Middle frontal gyrus (tissue), 1 donor: ENCODE data around the gene ART1.
A peak's percentile ranks its signal among the peaks of the same experiment; 100 is the strongest.
"Not testable (repeated sequence)": the region's sequence is repeated elsewhere in the genome, so short reads cannot be mapped to it uniquely, and the experiment has no call there.

Source experiments
- DNase-seq: peaks from one replicate; pipeline ENCODE4 v3.0.0-alpha.2; 2015; ENCODE audit warnings: low spot score; ENCODE audit errors: extremely low spot score

Gene ART1, protein sequence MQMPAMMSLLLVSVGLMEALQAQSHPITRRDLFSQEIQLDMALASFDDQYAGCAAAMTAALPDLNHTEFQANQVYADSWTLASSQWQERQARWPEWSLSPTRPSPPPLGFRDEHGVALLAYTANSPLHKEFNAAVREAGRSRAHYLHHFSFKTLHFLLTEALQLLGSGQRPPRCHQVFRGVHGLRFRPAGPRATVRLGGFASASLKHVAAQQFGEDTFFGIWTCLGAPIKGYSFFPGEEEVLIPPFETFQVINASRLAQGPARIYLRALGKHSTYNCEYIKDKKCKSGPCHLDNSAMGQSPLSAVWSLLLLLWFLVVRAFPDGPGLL

GRCh38 chr11:3644817-3645235, at the start of gene ART1:
ART1 (plus strand) TSS chr11:3645128; CDS start chr11:3659214, 14,086 bp downstream.
- no peak for DNase-seq

DNA sequence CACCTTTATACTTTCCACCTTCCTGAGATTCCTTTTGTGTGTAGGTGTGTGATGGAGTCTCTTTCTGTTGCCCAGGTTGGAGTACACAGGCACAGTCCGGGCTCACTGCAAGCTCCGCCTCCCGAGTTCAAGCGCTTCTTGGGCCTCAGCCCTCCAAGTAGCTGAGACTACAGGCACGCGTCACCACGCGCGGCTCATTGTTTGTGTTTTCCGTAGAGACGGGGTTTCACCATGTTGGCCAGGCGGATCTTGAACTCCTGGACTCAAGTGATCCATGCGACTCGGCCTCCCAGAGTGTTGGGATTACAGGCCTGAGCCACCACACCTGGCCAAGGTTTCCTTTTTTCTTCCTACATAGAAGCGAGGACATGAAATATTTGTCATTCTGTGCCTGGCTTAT, 47.2 kb upstream of the ART1 start:
- not testable (repeated sequence) for DNase-seq

GRCh38 chr11:3600201-3600600, 44.7 kb upstream of the ART1 start:
- not testable (repeated sequence) for DNase-seq

DNA sequence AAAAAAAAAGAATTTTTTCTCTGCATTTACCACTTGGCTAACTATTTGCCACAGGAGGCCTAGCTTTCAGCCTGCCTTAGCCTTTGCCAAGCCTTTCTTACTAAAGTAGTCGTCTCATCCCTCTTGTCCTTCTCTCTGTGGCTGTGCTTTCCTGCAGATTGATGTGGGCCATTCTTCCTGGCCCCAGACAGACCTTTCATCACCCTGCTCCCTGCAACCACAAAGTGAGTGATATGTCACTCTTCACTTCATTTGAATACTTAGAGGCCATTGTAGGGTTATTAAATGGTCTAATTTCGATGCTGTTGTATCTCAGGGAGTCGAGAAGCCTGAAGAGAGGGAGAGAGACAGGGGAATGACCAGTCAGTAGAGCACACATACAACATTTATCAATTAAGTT, 40.8 kb upstream of the ART1 start:
- DNase-seq, result no peak

DNA sequence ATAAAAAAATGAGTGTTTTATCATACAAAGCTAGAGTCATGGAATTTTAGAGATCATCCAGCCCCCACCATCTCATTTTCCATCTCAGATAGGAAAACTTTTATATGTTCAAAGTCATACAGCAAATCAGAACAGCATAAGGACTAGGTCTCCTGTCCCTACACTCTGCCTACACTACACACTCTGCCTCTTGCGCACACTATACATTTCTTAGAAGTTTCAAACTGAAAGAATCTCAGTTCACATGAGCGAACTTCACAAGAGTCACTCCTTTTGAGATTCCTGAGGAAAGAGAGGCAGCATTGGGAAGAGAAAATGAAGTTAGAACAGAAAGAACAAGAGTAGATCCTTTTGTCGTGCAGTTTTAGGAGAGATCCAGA, 39.7 kb upstream of the ART1 start:
- DNase-seq, result no peak

DNA sequence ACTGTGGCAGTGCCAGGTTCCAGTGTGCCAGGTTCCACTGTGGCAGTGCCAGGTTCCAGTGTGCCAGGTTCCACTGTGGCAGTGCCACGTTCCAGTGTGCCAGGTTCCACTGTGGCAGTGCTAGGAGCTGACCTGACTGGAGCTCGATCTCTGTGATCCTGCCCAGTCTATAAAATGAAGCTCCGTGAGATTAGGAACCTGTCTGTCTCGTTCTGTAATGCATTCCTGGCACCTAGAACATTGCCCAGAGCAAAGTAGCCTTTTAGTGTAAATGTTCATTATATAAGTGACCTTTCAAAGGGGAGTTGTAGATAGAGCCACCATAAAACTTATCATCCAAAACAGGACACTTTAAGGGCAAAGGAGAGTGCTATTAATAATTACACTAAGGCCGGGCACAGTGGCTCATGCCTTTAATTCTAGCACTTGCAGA, 39.1 kb upstream of the ART1 start:
- no peak for DNase-seq

GRCh38 chr11:3609416-3610265, 35.3 kb upstream of the ART1 start:
- DNase-seq, result peak; percentile 8

- DNase-seq, result no peak
These were observed 34.1 kb upstream of the ART1 start for GRCh38 chr11:3610846-3611245.

- no peak for DNase-seq
These were observed 32.8 kb upstream of the ART1 start for GRCh38 chr11:3611976-3612678.

GRCh38 chr11:3613998-3614741, 30.8 kb upstream of the ART1 start:
- DNase-seq, result no peak

DNA sequence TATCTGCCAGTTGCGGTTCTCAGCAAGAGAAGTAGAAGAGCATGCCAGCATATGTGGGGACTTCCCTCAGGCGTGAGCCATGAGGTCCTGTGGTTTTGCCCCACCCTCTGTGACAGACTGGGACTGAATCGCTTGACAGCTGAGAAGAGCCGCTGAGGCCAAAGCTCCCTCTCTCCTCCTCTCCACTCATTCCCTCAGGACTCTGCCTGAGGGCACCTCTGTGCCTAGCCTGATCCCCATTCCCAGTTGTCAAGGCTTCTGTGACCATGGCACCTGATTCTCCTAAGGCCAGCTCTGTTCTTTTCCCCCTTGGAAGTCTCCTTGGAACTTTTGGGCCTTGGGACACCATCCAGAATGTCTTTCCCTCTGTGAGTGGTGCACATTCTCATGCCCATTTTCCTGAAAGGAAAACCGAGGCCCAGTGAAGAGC, 30.2 kb upstream of the ART1 start:
- DNase-seq, result no peak

GRCh38 chr11:3615998-3616397, 28.9 kb upstream of the ART1 start:
- no peak for DNase-seq

DNA sequence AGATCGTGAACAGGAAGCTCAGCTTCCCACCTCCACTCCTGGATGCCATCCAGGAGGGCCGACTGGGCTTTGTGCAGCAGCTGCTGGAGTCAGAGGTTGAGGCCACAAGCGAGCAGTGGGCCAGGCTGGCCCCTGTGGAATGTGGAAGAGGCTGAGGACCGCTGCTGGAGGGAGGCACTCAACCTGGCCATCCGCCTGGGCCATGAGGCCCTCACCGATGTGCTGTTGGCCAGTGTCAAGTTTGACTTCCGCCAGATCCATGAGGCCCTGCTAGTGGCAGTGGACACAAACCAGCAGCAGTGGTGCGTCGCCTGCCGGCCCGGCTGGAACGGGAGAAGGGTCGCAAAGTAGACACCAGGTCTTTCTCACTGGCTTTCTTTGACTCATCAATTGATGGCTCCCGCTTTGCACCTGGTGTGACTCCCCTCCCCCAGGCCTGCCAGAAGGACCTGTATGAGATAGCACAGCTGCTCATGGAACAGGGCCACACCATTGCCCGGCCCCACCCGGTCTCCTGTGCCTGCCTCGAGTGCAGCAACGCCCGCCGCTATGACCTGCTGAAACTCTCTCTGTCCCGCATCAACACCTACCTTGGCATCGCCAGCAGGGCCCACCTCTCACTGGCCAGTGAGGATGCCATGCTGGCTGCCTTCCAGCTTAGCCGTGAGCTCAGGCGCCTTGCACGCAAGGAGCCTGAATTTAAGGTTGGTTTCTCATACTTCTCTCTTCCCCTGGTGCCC, 28.0 kb upstream of the ART1 start:
- no peak for DNase-seq

GRCh38 chr11:3617990-3618389, 26.9 kb upstream of the ART1 start:
- no peak for DNase-seq

DNA sequence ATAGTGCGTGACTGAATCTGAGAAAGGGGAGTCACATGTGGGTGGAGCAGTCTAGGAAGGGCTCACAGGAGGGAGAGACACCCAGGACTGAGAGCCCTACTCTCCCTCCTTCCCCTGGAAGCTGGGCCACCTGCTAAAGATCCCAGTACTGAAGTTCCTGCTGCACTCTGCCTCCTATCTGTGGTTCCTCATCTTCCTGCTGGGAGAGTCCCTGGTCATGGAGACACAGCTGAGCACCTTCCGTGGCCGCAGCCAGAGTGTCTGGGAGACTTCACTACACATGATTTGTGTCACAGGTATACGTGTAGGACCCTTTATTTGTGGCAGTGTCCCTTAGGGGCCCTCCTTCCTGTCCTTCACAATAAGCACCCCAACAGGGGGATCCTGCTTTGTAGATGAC, 22.4 kb upstream of the ART1 start:
- DNase-seq, result no peak

GRCh38 chr11:3623121-3623520, 21.8 kb upstream of the ART1 start:
- DNase-seq, result no peak

DNA sequence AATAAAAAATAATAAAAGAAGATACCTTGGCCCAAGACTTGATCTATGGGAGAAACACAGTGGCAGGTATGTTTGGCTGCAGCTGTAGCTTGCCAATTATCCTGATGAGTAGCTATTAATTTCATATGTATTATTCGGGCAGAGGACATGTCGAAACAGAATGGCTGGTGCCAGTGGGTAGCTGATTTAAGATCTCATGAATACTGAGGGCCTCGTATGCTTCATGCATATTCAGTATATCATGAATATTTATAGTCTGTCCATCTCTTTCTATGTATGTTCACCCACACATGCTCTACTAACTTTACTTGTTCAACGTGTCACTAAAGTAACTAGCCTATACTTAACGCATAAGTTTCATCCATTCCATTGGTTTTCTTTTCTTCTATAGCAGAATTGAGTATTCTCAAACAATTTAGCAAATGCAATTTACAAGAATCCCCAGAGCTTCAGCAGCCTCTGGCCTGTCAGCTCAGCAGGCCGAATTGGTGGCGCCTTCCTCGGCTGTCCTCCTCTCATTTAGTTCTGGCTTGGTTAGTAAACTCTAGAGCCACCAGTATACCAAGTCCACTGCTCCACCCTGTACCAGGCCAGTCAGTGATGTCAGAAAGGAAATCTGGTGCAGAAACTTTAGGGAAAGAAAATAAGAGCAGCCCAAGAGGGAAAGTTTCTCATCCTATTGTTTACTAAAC, 21.0 kb upstream of the ART1 start:
- DNase-seq, result no peak

- DNase-seq, result no peak
These were observed 18.5 kb upstream of the ART1 start for GRCh38 chr11:3626250-3626960.

DNA sequence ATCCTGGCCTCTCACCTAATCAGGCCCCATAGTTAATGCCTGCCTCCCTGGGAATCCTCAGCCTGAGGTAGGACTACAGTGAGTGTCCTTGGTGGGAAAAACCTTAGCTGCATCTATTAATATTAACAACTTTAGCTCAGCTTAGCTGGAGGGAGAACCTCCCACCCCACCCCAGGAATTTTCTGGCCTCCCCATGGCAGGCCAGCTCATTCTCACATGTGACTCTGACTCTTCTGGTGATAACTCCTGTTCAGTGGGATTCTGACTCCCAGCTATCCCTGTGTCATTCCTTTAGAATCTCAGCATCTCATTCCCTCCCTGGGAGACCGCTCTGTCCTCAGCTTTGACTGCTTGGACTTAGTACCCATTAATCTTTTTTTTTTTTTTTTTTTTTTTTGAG, 17.6 kb upstream of the ART1 start:
- no peak for DNase-seq
